Tibial nerve (tissue), 3 donors: ENCODE measurements around the gene HOXA5.

ENCODE experiments used
- POLR2A ChIP-seq, 2 donors: fragments of 450-650 bp; IDR thresholded peaks; one replicate each; pipeline ENCODE4 v1.6.1; 2017; ENCODE audit warnings: antibody characterized with exemption in 2 of 2, mild to moderate bottlenecking in 2 of 2, moderate library complexity in 2 of 2
- TF ChIP-seq, protein P1 (sequence below), 5 experiments: fragments of 200-600 bp in 3 of 5; fragments of 450-650 bp in 2 of 5; sonication (generic) in 3 of 5; IDR thresholded peaks; one replicate each; pipeline ENCODE4 v1.5.1; 2016 to 2019; ENCODE audit warnings: antibody characterized with exemption in 5 of 5, mild to moderate bottlenecking in 3 of 5, moderate library complexity in 2 of 5

DNA sequence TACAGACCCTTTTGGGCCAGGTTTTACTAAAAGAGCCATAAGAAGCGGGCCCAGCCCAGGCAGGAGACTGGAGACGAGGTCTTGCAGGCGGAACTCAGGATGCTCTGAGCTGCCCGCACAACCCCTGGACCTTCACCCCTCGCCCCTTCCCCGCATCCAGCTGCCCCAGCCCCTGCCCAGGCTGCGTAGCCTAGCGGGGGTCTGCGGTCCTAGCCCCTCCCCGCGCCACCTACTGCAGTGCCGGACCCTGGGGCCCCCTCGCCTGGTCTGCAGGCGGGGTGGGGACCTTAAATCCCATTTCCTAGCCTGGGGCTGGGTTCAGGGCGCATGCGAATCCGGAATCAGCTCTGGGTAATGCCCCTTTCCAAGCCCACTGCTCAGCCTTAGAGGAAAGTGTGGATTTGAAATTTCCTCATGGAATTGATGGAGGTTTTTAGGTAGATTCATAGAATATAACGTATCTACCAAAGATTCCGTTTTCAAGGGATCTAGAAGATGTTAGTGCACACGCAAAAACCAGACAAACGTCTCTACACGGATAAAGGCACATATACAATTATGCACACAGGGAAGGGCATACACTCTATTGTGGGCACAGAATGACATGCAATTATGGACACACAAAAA, 9.4 kb upstream of the HOXA5 start:
- TF ChIP-seq, protein P1, sequence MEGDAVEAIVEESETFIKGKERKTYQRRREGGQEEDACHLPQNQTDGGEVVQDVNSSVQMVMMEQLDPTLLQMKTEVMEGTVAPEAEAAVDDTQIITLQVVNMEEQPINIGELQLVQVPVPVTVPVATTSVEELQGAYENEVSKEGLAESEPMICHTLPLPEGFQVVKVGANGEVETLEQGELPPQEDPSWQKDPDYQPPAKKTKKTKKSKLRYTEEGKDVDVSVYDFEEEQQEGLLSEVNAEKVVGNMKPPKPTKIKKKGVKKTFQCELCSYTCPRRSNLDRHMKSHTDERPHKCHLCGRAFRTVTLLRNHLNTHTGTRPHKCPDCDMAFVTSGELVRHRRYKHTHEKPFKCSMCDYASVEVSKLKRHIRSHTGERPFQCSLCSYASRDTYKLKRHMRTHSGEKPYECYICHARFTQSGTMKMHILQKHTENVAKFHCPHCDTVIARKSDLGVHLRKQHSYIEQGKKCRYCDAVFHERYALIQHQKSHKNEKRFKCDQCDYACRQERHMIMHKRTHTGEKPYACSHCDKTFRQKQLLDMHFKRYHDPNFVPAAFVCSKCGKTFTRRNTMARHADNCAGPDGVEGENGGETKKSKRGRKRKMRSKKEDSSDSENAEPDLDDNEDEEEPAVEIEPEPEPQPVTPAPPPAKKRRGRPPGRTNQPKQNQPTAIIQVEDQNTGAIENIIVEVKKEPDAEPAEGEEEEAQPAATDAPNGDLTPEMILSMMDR (IDR thresholded peaks at IDR 0.05), result no peak
- no peak for TF ChIP-seq POLR2A (IDR thresholded peaks at IDR 0.05)
